Right lobe of liver (tissue), 4 donors: ENCODE results near the gene ABHD16B.

Source experiments
- CTCF ChIP-seq, 4 donors: fragments of 200-600 bp in 3 of 4; fragments of 450-650 bp in 1 of 4; IDR thresholded peaks; one replicate each; pipeline versions ENCODE4 v1.5.1 to v1.8.0; 2016 to 2022; ENCODE audit warnings: antibody characterized with exemption in 4 of 4, mild to moderate bottlenecking in 2 of 4
- POLR2A ChIP-seq: fragments of 450-650 bp; IDR thresholded peaks from one replicate; pipeline ENCODE4 v1.6.1; 2017; ENCODE audit warnings: antibody characterized with exemption, mild to moderate bottlenecking
- donor health status: DM: no; HTN: no; CAD: no.
- donor health status: DM: no; HTN: no; CAD: no.
- donor health status: DM: no; HTN: yes; CAD: no.

GRCh38 chr20:63830841-63831588 is 30.3 kb upstream of the ABHD16B start, which contains the start of gene ZBTB46:
- TF ChIP-seq CTCF (IDR thresholded peaks at IDR 0.05) (no peak), POLR2A (no peak)
